D721Med (cell line): ENCODE data around the gene SPATS2L.

ENCODE experiments used
- DNase-seq: peaks from one replicate; pipeline ENCODE4 v3.0.0; 2011; ENCODE audit warnings: low spot score; ENCODE audit not compliant: insufficient read length
- FAIRE-seq: peaks from 2 replicates; lab custom pipeline; 2011; peaks lifted over from hg19 to GRCh38; lab: Jason Lieb, UNC
- CTCF ChIP-seq: IDR thresholded peaks from 2 replicates; pipeline ENCODE4 v1.5.1; 2012; ENCODE audit warnings: mild to moderate bottlenecking, control low read depth; ENCODE audit not compliant: insufficient read depth; ENCODE audit errors: missing control alignments

The SPATS2L gene

GRCh38 chr2:200448455-200448854, 142.0 kb downstream of the SPATS2L start:
- FAIRE-seq (no peak), DNase-seq (no peak)
- no peak for TF ChIP-seq CTCF

- FAIRE-seq = no peak
- DNase-seq = no peak
- TF ChIP-seq CTCF = no peak
Observed at GRCh38 chr2:200449149-200449548, 142.7 kb downstream of the SPATS2L start.

GRCh38 chr2:200450288-200450687, 143.8 kb downstream of the SPATS2L start:
- no peak for TF ChIP-seq CTCF
- DNase-seq = no peak
- FAIRE-seq = no peak

- FAIRE-seq (no peak), DNase-seq (no peak)
- TF ChIP-seq CTCF = no peak
Observed at GRCh38 chr2:200451511-200451910, 145.0 kb downstream of the SPATS2L start.

GRCh38 chr2:200452377-200452776, 145.9 kb downstream of the SPATS2L start:
- no peak for TF ChIP-seq CTCF
- no peak for FAIRE-seq
- no peak for DNase-seq

GRCh38 chr2:200453142-200453852, 146.8 kb downstream of the SPATS2L start:
- no peak for FAIRE-seq

More at GRCh38 chr2:200453142-200453852, 146.8 kb downstream of the SPATS2L start:
- no peak for DNase-seq
- TF ChIP-seq CTCF = no peak
